ENCODE measurements around the gene PSMB2. TPM values are rescaled to one million over a fixed set of nuclear protein-coding genes. Genes with fewer than 3 reads are reported as not detected.

Gene PSMB2
- total and polyA plus RNA-seq, 9 donors: 16.7 to 88.7 (median 36.9) TPM

GRCh38 chr1:35568975-35569395 is 72.3 kb downstream of the PSMB2 start:
- H3K4me3 ChIP-seq: no peak overlapping the region
- WGBS, 3 donors: 19 to 24% (median 23%) methylated on average over 4 of the region's 4 CpGs
- no peaks in the 10 kb centered on the region for H3K36me3 ChIP-seq
- H3K4me1 ChIP-seq (ENCODE audit: insufficient read depth): peaks cover 6% of the 10 kb centered on the region
- peak in 3 of 5 donors; percentile 47 to 65 (median 48) for DNase-seq
- H3K9me3 ChIP-seq: no peaks in the 10 kb centered on the region
- H3K27ac ChIP-seq: no peak overlapping the region
- intact Hi-C loops (cut with DNase I): loop anchor here in 3 of 4 donors (2.0 to 10.0 kb wide), 4 partner anchors 117 to 374 kb away; partner anchors contain the start of gene SFPQ (in 1 of the 3)
- H3K27me3 ChIP-seq: no peaks in the 10 kb centered on the region
- TF ChIP-seq CTCF (IDR thresholded peaks at IDR 0.05) (peak in 1 of 3 donors; percentile 56), POLR2A (IDR thresholded peaks at IDR 0.05) (no peak)

DNA sequence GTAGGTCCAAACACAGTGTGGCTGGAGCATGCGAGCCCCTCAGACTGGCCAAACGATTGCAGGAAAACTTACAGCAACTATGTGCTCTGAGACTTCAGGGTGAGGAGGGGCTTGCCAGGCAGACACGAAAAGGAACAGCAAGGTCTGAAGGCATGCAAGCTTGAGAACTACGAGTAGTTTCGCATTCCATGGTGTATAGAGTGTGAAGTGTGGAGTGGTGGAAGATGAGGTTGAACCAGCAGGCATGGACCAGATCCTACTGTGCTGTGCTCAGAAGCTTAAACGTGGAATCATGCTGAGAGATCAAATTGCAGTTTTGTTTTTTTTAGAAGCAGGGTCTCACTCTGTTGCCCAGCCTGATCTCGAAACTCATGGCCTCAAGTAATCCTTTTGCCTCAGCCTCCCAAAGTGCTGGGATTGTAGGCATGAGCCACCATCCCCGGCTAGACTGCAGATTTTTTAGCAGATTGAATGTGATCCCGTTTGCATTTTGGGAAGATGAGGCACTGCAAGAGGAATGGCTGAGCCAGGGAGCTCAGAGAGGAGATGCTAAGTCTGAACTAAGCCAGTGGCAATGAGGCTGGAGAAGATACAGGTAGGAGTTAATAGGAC is 73.3 kb downstream of the PSMB2 start:
- H3K4me3 ChIP-seq: no peak overlapping the region
- H3K36me3 ChIP-seq: no peaks in the 10 kb centered on the region
- H3K27ac ChIP-seq: no peak overlapping the region
- no peak for DNase-seq
- H3K4me1 ChIP-seq (ENCODE audit: insufficient read depth): peaks cover 2% of the 10 kb centered on the region
- no peaks in the 10 kb centered on the region for H3K27me3 ChIP-seq
- TF ChIP-seq CTCF (IDR thresholded peaks at IDR 0.05): no peak
- TF ChIP-seq EP300 (IDR thresholded peaks at IDR 0.05): no peak
- no peak for TF ChIP-seq POLR2A (IDR thresholded peaks at IDR 0.05)
- 49 to 54% (median 51%) methylated on average over 9 of the region's 9 CpGs for WGBS, 3 donors
- H3K9me3 ChIP-seq: no peaks in the 10 kb centered on the region
- intact Hi-C loops (cut with DNase I): loop anchor here in 3 of 4 donors (2.0 to 10.0 kb wide), 4 partner anchors 116 to 373 kb away; partner anchors contain the start of gene SFPQ (in 1 of the 3)

DNA sequence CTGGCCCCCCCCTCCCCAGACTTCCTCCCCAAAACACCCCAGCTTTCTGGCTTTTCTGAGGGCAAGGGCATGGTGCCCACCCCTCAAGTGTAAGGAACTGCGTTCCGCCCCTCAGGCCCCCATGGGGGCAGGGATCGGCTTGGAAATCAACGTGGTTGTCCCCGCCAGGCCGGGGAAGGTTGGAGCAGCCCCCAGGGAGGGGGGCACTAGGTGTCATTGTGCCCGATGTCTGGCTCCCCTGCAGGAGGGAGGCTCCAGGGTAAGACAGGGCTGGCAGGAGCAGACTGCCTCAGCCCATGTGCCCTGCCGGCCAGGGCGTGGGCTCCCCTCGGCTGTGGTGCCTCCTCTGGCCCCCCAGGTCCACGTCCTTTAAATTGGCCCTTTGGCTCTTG is 75.6 kb downstream of the PSMB2 start:
- H3K36me3 ChIP-seq: no peaks in the 10 kb centered on the region
- no peak for DNase-seq
- no peaks in the 10 kb centered on the region for H3K27me3 ChIP-seq
- intact Hi-C loops (cut with DNase I): loop anchor here in 3 of 4 donors (2.0 to 10.0 kb wide), 4 partner anchors 113 to 371 kb away; partner anchors contain the start of gene SFPQ (in 1 of the 3)
- 75 to 89% (median 83%) methylated on average over 7 to 11 of the region's 11 CpGs for WGBS, 3 donors
- H3K9me3 ChIP-seq: no peaks in the 10 kb centered on the region
- TF ChIP-seq POLR2A (IDR thresholded peaks at IDR 0.05): no peak
- TF ChIP-seq CTCF (IDR thresholded peaks at IDR 0.05): no peak
- TF ChIP-seq EP300 (IDR thresholded peaks at IDR 0.05): no peak
- peaks cover 2% of the 10 kb centered on the region for H3K4me1 ChIP-seq (ENCODE audit: insufficient read depth)
- H3K27ac ChIP-seq: no peak overlapping the region
- H3K4me3 ChIP-seq: no peak overlapping the region

DNA sequence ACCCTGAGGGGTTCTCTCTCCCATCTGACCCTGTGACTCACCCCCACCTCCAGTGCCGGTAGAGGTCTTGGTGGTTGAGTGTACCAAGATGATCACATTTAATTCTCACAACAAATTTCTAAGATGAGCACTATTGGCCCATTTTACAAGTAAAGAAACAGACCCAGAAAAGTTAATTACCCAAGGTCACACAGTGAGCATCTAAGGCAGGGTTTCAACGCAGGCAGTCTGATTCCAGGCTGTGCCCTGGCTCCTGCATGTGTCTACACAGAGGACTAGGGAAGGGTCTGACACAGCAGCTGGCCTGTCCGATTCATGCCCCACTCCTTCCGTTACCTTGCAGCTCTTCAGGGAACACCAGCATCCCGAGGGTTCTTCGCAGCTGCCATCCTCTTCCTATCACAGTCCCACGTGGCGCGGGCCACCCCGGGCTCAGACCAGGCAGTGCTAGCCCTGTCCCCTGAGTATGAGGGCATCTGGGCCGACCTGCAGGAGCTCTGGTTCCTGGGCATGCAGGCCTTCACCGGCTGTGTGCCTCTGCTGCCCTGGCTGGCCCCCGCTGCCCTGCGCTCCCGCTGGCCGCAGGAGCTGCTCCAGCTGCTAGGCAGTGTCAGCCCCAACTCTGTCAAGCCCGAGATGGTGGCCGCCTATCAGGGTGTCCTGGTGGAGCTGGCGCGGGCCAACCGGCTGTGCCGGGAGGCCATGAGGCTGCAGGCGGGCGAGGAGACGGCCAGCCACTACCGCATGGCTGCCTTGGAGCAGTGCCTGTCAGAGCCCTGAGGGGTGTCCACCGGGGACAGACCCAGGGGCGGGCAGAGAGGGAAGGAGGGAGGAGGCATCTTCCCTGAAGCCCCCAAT is 76.2 kb downstream of the PSMB2 start:
- no peak for DNase-seq
- TF ChIP-seq POLR2A (IDR thresholded peaks at IDR 0.05) (no peak), CTCF (IDR thresholded peaks at IDR 0.05) (peak in 1 of 3 donors; percentile 7), EP300 (IDR thresholded peaks at IDR 0.05) (no peak)
- Histone ChIP-seq H3K27me3 (no peaks in the 10 kb centered on the region), H3K27ac (no peak overlapping the region), H3K4me1 (ENCODE audit: insufficient read depth) (peaks cover 4% of the 10 kb centered on the region), H3K9me3 (no peaks in the 10 kb centered on the region), H3K4me3 (no peak overlapping the region), H3K36me3 (no peaks in the 10 kb centered on the region)
- 81 to 86% (median 83%) methylated on average over 26 to 28 of the region's 28 CpGs for WGBS, 3 donors
- intact Hi-C loops (cut with DNase I): loop anchor here (2.0 to 10.0 kb wide), 4 partner anchors 113 to 370 kb away; partner anchors contain the start of gene SFPQ (in 1 of the 4)

All from ovary (tissue), 9 donors.